Measurements from ENCODE around the gene ANKS1B.

The ANKS1B gene

DNA sequence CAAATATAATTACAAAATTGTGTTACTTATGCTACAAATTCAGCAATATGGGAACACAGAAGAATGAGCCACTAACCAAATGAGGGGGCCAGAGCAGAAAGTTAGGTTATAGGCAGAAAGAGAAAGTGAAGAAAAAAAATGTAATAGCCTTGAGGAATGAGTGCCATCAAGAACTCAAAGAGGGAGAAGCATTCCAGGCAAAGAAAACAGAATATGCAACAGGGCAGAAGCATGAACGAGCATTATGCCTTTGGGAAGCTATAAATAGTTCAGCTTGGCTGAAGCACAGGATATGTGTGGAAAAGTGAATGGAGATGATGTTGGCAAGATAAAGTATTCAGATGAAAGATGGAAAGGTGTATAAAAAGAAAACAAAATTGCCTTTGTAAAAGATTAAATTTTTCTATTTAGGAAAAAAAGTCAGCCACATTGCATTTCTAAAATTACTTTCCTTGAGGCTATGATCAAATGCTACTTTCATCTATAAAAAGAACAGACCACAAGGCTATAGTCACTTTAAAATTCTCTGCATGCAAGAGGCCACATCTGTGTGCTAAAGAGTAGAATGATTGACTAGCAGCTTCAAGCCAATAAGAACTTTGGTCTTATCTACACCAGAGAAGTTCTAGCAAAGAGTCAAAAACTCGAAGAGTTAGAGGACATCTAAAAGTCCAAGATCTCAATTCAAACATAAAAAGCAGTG lies 530.7 kb downstream of the ANKS1B start:
- Histone ChIP-seq H3K4me1 (no peaks in the 10 kb centered on the region), H3K36me3 (no peaks in the 10 kb centered on the region), H3K9me3 (no peaks in the 10 kb centered on the region; the same call in 1 of the 2 replicates), H3K4me3 (ENCODE audit: low read depth, low read length) (no peak overlapping the region), H3K27me3 (no peaks in the 10 kb centered on the region)
- TF ChIP-seq, protein P1, sequence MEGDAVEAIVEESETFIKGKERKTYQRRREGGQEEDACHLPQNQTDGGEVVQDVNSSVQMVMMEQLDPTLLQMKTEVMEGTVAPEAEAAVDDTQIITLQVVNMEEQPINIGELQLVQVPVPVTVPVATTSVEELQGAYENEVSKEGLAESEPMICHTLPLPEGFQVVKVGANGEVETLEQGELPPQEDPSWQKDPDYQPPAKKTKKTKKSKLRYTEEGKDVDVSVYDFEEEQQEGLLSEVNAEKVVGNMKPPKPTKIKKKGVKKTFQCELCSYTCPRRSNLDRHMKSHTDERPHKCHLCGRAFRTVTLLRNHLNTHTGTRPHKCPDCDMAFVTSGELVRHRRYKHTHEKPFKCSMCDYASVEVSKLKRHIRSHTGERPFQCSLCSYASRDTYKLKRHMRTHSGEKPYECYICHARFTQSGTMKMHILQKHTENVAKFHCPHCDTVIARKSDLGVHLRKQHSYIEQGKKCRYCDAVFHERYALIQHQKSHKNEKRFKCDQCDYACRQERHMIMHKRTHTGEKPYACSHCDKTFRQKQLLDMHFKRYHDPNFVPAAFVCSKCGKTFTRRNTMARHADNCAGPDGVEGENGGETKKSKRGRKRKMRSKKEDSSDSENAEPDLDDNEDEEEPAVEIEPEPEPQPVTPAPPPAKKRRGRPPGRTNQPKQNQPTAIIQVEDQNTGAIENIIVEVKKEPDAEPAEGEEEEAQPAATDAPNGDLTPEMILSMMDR (IDR thresholded peaks at IDR 0.05; ENCODE audit: low read depth, low read length), result no peak
- no peak for DNase-seq

DNA sequence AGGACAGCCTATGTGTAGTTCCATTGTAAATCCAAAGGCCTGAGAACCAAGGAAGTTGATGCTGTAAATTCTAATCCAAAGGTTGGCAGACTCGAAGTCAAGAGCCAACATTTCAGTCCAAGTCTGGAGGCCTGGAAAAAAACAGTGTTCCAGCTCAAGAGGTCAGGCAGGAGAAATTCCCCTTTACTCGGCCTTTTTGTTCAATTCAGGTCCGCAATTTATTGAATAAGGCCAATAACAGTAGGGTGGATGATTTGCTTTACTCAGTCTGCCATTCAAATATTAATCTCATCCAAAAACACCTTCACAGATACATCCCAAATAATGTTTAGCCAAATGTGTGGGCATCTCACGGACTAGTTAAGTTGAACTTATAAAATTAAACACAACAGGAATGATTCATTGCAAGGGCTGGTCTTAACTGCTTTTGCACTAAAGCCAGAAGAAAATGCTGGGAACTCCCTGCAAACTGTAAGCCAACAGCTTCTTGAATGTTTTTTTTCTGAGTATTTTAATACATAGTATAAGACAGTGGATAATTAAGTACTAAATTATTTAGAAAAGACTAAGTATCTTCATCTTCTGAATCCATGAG lies 534.6 kb downstream of the ANKS1B start:
- Histone ChIP-seq H3K4me3 (ENCODE audit: low read depth, low read length) (no peak overlapping the region), H3K27me3 (no peaks in the 10 kb centered on the region), H3K9me3 (no peaks in the 10 kb centered on the region; the same call in 1 of the 2 replicates), H3K4me1 (no peaks in the 10 kb centered on the region), H3K36me3 (no peaks in the 10 kb centered on the region)
- TF ChIP-seq, protein P1 (IDR thresholded peaks at IDR 0.05; ENCODE audit: low read depth, low read length), result no peak
- DNase-seq, result no peak

DNA sequence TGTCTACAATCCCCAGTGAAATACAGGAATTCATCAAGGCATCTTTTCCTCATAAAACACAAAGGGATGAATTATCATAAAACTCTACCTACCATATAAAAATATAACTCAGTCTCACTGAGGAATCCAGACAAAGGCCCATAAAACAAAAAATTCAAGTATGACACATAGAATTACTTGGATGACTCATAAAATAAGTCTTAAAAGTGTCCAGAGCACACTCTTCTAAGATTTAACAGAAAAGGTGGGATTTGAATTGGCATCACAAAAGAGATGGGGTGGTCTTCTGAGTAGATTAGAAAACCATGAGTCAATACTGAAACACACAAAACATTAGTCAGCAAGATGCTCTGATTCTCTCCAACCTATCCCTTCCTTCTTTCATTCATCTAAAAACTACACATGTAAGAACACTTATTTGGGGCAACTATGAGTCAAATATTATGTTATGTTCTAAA lies 539.8 kb downstream of the ANKS1B start:
- H3K36me3 ChIP-seq, result no peaks in the 10 kb centered on the region
- no peaks in the 10 kb centered on the region for H3K27me3 ChIP-seq
- H3K9me3 ChIP-seq, result no peaks in the 10 kb centered on the region
- no peak for DNase-seq
- H3K4me1 ChIP-seq, result no peaks in the 10 kb centered on the region
- TF ChIP-seq, protein P1 (IDR thresholded peaks at IDR 0.05; ENCODE audit: low read depth, low read length), result no peak
- no peak overlapping the region for H3K4me3 ChIP-seq (ENCODE audit: low read depth, low read length)

- TF ChIP-seq, protein P1 (IDR thresholded peaks at IDR 0.05; ENCODE audit: low read depth, low read length), result no peak
- H3K4me3 ChIP-seq (ENCODE audit: low read depth, low read length), result no peak overlapping the region
- no peaks in the 10 kb centered on the region for H3K4me1 ChIP-seq
- H3K36me3 ChIP-seq, result no peaks in the 10 kb centered on the region
- H3K9me3 ChIP-seq, result no peaks in the 10 kb centered on the region
- no peak for DNase-seq
- H3K27me3 ChIP-seq, result no peaks in the 10 kb centered on the region
Measured at GRCh38 chr12:99442758-99443157, 542.0 kb downstream of the ANKS1B start.

- TF ChIP-seq, protein P1 (IDR thresholded peaks at IDR 0.05; ENCODE audit: low read depth, low read length), result no peak
- DNase-seq, result no peak
- Histone ChIP-seq H3K4me3 (ENCODE audit: low read depth, low read length) (no peak overlapping the region), H3K4me1 (no peaks in the 10 kb centered on the region), H3K9me3 (no peaks in the 10 kb centered on the region), H3K27me3 (no peaks in the 10 kb centered on the region), H3K36me3 (no peaks in the 10 kb centered on the region)
Measured at GRCh38 chr12:99439399-99439798, 545.3 kb downstream of the ANKS1B start.

GRCh38 chr12:99436584-99436983 lies 548.2 kb downstream of the ANKS1B start:
- Histone ChIP-seq H3K27me3 (no peaks in the 10 kb centered on the region), H3K4me3 (ENCODE audit: low read depth, low read length) (no peak overlapping the region), H3K36me3 (no peaks in the 10 kb centered on the region), H3K9me3 (no peaks in the 10 kb centered on the region), H3K4me1 (no peaks in the 10 kb centered on the region)
- DNase-seq, result no peak
- TF ChIP-seq, protein P1 (IDR thresholded peaks at IDR 0.05; ENCODE audit: low read depth, low read length), result no peak
